ENCODE data around the gene TMEM132A. TPM values are rescaled to one million over a fixed set of nuclear protein-coding genes. Genes with fewer than 3 reads are reported as not detected.

Gene TMEM132A
- total RNA-seq, 1 experiment from 2014 or later, result 95.5 TPM

DNA sequence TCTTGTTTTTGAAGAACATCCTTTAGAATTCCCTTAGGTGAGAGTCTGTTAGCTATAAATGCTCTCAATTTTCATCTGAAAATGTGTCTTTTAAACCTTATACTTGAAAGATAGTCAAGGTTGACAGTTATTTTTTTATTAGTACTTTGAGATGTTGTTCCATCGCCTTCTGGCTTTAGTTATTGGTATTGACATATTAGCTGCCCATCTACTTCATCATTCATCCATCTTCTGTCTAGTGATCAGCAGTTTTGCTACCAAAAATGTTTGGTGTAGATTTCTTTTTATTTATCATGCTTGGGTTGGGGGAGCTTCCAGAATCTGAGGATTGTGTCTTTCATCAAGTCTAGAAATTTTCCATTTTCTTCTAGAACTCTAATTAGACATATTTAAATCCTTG is 44.0 kb downstream of the TMEM132A start:
- Histone ChIP-seq H3K18ac (ENCODE audit: insufficient read length, low read depth, low read length) (no peak overlapping the region), H3K23ac (ENCODE audit: insufficient read length, low read depth, low read length) (no peak overlapping the region), H4K20me1 (ENCODE audit: control insufficient read depth, insufficient read depth, insufficient read length) (no peaks in the 10 kb centered on the region), H2BK12ac (ENCODE audit: insufficient read length, low read depth, low read length) (no peak overlapping the region), H3K56ac (ENCODE audit: insufficient read length, low read depth, low read length) (no peak overlapping the region), H3K27ac (ENCODE audit: insufficient read length, low read depth, low read length) (no peak overlapping the region), H3K79me1 (ENCODE audit: insufficient read depth, low read depth, low read length, poor library complexity, severe bottlenecking) (no peaks in the 10 kb centered on the region), H3K79me2 (ENCODE audit: insufficient read depth, low read length) (no peaks in the 10 kb centered on the region), H3K9me3 (ENCODE audit: control insufficient read depth, low read depth, low read length) (no peaks in the 10 kb centered on the region), H3K4me2 (ENCODE audit: insufficient read depth, insufficient read length, low read length) (no peak overlapping the region), H4K91ac (ENCODE audit: insufficient read length, low read depth, low read length) (no peak overlapping the region), H3K14ac (ENCODE audit: insufficient read depth, low read length) (no peak overlapping the region), H3K4ac (ENCODE audit: low read depth, low read length) (no peak overlapping the region), H2BK15ac (ENCODE audit: low read depth, low read length) (no peak overlapping the region), H2AFZ (ENCODE audit: low read length) (no peak overlapping the region), H4K5ac (ENCODE audit: insufficient read length, low read depth, low read length) (no peak overlapping the region), H3K9ac (ENCODE audit: extremely low read depth, insufficient read length, low read length) (no peak overlapping the region), H3K23me2 (ENCODE audit: insufficient read length, low read depth, low read length, poor library complexity, severe bottlenecking) (no peaks in the 10 kb centered on the region), H3T11ph (ENCODE audit: low read length) (no peak overlapping the region), H3K27me3 (ENCODE audit: insufficient read depth, low read length) (no peaks in the 10 kb centered on the region; the same call in 1 of the 2 replicates), H2BK120ac (ENCODE audit: low read depth, low read length, poor library complexity, severe bottlenecking) (no peak overlapping the region), H3K4me1 (ENCODE audit: insufficient read depth, low read length) (no peaks in the 10 kb centered on the region), H4K8ac (replicated peaks; ENCODE audit: insufficient read length, low read depth, low read length) (no peak overlapping the region), H2AK5ac (ENCODE audit: insufficient read length, low read length) (no peak overlapping the region), H2BK5ac (ENCODE audit: insufficient read length, low read length) (no peak overlapping the region), H2BK20ac (ENCODE audit: low read depth, low read length, poor library complexity, severe bottlenecking) (no peak overlapping the region)
- no peaks in the 10 kb centered on the region for H3K4me1 Mint-ChIP-seq
- no peak overlapping the region for H3K4me3 Mint-ChIP-seq
- no CpG with 5 or more reads among the region's 1 CpG for WGBS (ENCODE audit: extremely low coverage, insufficient read length, low lambda C conversion rate)
- H3K27ac Mint-ChIP-seq, result no peak overlapping the region
- H3K27me3 Mint-ChIP-seq (ENCODE audit: low read depth), result peaks cover 29% of the 10 kb centered on the region
- DNase-seq, result no peak
- TF ChIP-seq, protein P1, sequence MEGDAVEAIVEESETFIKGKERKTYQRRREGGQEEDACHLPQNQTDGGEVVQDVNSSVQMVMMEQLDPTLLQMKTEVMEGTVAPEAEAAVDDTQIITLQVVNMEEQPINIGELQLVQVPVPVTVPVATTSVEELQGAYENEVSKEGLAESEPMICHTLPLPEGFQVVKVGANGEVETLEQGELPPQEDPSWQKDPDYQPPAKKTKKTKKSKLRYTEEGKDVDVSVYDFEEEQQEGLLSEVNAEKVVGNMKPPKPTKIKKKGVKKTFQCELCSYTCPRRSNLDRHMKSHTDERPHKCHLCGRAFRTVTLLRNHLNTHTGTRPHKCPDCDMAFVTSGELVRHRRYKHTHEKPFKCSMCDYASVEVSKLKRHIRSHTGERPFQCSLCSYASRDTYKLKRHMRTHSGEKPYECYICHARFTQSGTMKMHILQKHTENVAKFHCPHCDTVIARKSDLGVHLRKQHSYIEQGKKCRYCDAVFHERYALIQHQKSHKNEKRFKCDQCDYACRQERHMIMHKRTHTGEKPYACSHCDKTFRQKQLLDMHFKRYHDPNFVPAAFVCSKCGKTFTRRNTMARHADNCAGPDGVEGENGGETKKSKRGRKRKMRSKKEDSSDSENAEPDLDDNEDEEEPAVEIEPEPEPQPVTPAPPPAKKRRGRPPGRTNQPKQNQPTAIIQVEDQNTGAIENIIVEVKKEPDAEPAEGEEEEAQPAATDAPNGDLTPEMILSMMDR (conservative IDR thresholded peaks at IDR 0.05), result no peak
- H3K9me3 Mint-ChIP-seq, result peaks cover 12 to 22% of the 10 kb centered on the region in 2 experiments
- H3K36me3 Mint-ChIP-seq (ENCODE audit: insufficient read depth in 1 of 3, low read depth in 3 of 3), result peaks cover 0 to 7% (median 6%) of the 10 kb centered on the region in 3 experiments; a peak in 5 of 7 replicates
